Smooth muscle cell (in vitro differentiated cells): ENCODE results near the gene ENTPD2. TPM values are rescaled to one million over a fixed set of nuclear protein-coding genes. Genes with fewer than 3 reads are reported as not detected.

Experiments used
- DNase-seq: peaks from one replicate; lab custom pipeline; 2025; ENCODE audit not compliant: unreplicated experiment; lab: John Stamatoyannopoulos, UW
- H2AFZ ChIP-seq: fragments of 200-600 bp; sonication (generic); 2 replicates; pipeline ENCODE4 v1.6.0; 2016; ENCODE audit warnings: antibody characterized with exemption, low read depth, mild to moderate bottlenecking
- H3F3A ChIP-seq: fragments of 200-600 bp; sonication (generic); 2 replicates; pipeline ENCODE4 v1.6.0; 2017; ENCODE audit warnings: antibody characterized with exemption, low read depth
- H3K27ac ChIP-seq: fragments of 200-600 bp; sonication (generic); 2 replicates; pipeline ENCODE4 v1.5.1; 2016; ENCODE audit warnings: low read depth, mild to moderate bottlenecking
- H3K27me3 ChIP-seq: fragments of 200-600 bp; sonication (generic); 2 replicates; pipeline ENCODE4 v1.6.1; 2016; ENCODE audit warnings: low read depth, mild to moderate bottlenecking
- H3K36me3 ChIP-seq: fragments of 200-600 bp; sonication (generic); 2 replicates; pipeline ENCODE4 v1.5.1; 2016; ENCODE audit warnings: low read depth
- H3K4me1 ChIP-seq: fragments of 200-600 bp; sonication (generic); 2 replicates; pipeline ENCODE4 v1.5.1; 2016; ENCODE audit warnings: low read depth
- H3K4me2 ChIP-seq: fragments of 200-600 bp; sonication (generic); 2 replicates; pipeline ENCODE4 v1.6.0; 2016; ENCODE audit warnings: mild to moderate bottlenecking
- H3K4me3 ChIP-seq: fragments of 200-600 bp; sonication (generic); 2 replicates; pipeline ENCODE4 v1.5.1; 2016; ENCODE audit warnings: mild to moderate bottlenecking
- H3K79me2 ChIP-seq: fragments of 200-600 bp; sonication (generic); 2 replicates; pipeline ENCODE4 v1.6.0; 2016; ENCODE audit warnings: low read depth, mild to moderate bottlenecking
- H3K9ac ChIP-seq: fragments of 200-600 bp; sonication (generic); 2 replicates; pipeline ENCODE4 v1.6.0; 2016; ENCODE audit warnings: low read depth
- H3K9me3 ChIP-seq: fragments of 200-600 bp; sonication (generic); replicated peaks from 2 replicates; pipeline ENCODE4 v1.5.1; 2016; ENCODE audit warnings: low read depth
- H4K20me1 ChIP-seq: fragments of 200-600 bp; sonication (generic); 2 replicates; pipeline ENCODE4 v1.6.0; 2016; ENCODE audit warnings: low read depth
- CTCF ChIP-seq: fragments of 200-600 bp; sonication (generic); IDR thresholded peaks from 2 replicates; pipeline ENCODE4 v1.5.1; 2017; ENCODE audit warnings: borderline replicate concordance, mild to moderate bottlenecking, antibody characterized with exemption; ENCODE audit not compliant: insufficient read depth, poor library complexity, severe bottlenecking
- WGBS: methylation state at CpG from one replicate; pipeline ENCODE4 v1.1.7; 2016; ENCODE audit warnings: low lambda C conversion rate; 5-methylcytosine and 5-hydroxymethylcytosine counted together
- polyA plus RNA-seq: library from polyadenylated mRNA; unstranded; fragments of >200 nt; fragmentation: Nextera tagmentation; extraction: Ambion mirVana; gene quantifications from 2 replicates; pipeline ENCODE4 v1.2.1, GENCODE V29; 2016
- total RNA-seq: library from RNA; depleted of rRNA; stranded (reverse); fragments of >200 nt; gene quantifications from 2 replicates; pipeline ENCODE4 v1.2.3, GENCODE V29; 2014

ENTPD2 gene
- total and polyA plus RNA-seq, 2 experiments from 2014 or later: 0.30 TPM; not detected in 1

GRCh38 chr9:137015540-137015930 lies 38.3 kb downstream of the ENTPD2 start:
- no peaks in the 10 kb centered on the region for H3K4me1 ChIP-seq
- H3F3A ChIP-seq: no peaks in the 10 kb centered on the region
- no peaks in the 10 kb centered on the region for H3K9me3 ChIP-seq
- TF ChIP-seq CTCF: no peak
- no peak overlapping the region for H2AFZ ChIP-seq
- H3K27ac ChIP-seq: no peak overlapping the region
- no peak overlapping the region for H3K9ac ChIP-seq
- H3K27me3 ChIP-seq: no peaks in the 10 kb centered on the region
- no peak overlapping the region for H3K4me2 ChIP-seq
- WGBS: 97% methylated on average over 25 of the region's 25 CpGs
- H4K20me1 ChIP-seq: no peaks in the 10 kb centered on the region
- H3K4me3 ChIP-seq: no peak overlapping the region
- no peaks in the 10 kb centered on the region for H3K79me2 ChIP-seq
- DNase-seq: no peak
- H3K36me3 ChIP-seq: no peaks in the 10 kb centered on the region

GRCh38 chr9:137014776-137015539 lies 38.9 kb downstream of the ENTPD2 start:
- Histone ChIP-seq H3K4me2 (no peak overlapping the region), H3K27me3 (no peaks in the 10 kb centered on the region), H3K9me3 (no peaks in the 10 kb centered on the region), H3F3A (no peaks in the 10 kb centered on the region), H3K79me2 (no peaks in the 10 kb centered on the region), H3K27ac (no peak overlapping the region), H3K4me3 (no peak overlapping the region), H3K9ac (no peak overlapping the region), H4K20me1 (no peaks in the 10 kb centered on the region), H3K36me3 (no peaks in the 10 kb centered on the region), H2AFZ (no peak overlapping the region), H3K4me1 (no peaks in the 10 kb centered on the region)
- 98% methylated on average over 36 of the region's 36 CpGs for WGBS
- DNase-seq: no peak
- TF ChIP-seq CTCF: no peak

- no peaks in the 10 kb centered on the region for H3K79me2 ChIP-seq
- H3K9me3 ChIP-seq: no peaks in the 10 kb centered on the region
- H3K9ac ChIP-seq: no peak overlapping the region
- no peak for DNase-seq
- no peak overlapping the region for H3K4me2 ChIP-seq
- H3K27ac ChIP-seq: no peak overlapping the region
- H3K36me3 ChIP-seq: no peaks in the 10 kb centered on the region
- no peaks in the 10 kb centered on the region for H3F3A ChIP-seq
- no peak overlapping the region for H3K4me3 ChIP-seq
- 94% methylated on average over 23 of the region's 23 CpGs for WGBS
- H4K20me1 ChIP-seq: no peaks in the 10 kb centered on the region
- H3K4me1 ChIP-seq: no peaks in the 10 kb centered on the region
- no peaks in the 10 kb centered on the region for H3K27me3 ChIP-seq
- TF ChIP-seq CTCF: no peak
- H2AFZ ChIP-seq: no peak overlapping the region
These were observed 39.7 kb downstream of the ENTPD2 start for GRCh38 chr9:137014166-137014565.

- Histone ChIP-seq H3K9ac (no peak overlapping the region), H3K79me2 (no peaks in the 10 kb centered on the region), H3K36me3 (no peaks in the 10 kb centered on the region), H3F3A (no peaks in the 10 kb centered on the region), H2AFZ (no peak overlapping the region), H3K9me3 (no peaks in the 10 kb centered on the region), H3K27ac (no peak overlapping the region), H3K4me3 (no peak overlapping the region), H3K4me1 (no peaks in the 10 kb centered on the region), H3K27me3 (no peaks in the 10 kb centered on the region), H4K20me1 (no peaks in the 10 kb centered on the region), H3K4me2 (no peak overlapping the region)
- no peak for TF ChIP-seq CTCF
- 95% methylated on average over 19 of the region's 20 CpGs for WGBS
- DNase-seq: no peak
These were observed 40.3 kb downstream of the ENTPD2 start for GRCh38 chr9:137013571-137013940.
